CD4-positive, alpha-beta T cell treated with Interleukin-12 subunit alpha and Interleukin-12 subunit beta, for 1 hour (primary cell): ENCODE data around the gene TMOD2.

Source experiments
- DNase-seq: peaks from one replicate; pipeline ENCODE4 v3.0.0-alpha.2; 2020

TMOD2 gene

GRCh38 chr15:51736751-51737521 lies 14.5 kb upstream of the TMOD2 start:
- DNase-seq, result peak; percentile 63

- peak; percentile 69 for DNase-seq
Measured at GRCh38 chr15:51737522-51738305, 13.7 kb upstream of the TMOD2 start, which contains the start of gene LYSMD2. LYSMD2 (minus strand) TSS chr15:51737655; CDS start chr15:51737622, 33 bp downstream.

- DNase-seq, result no peak
Measured at GRCh38 chr15:51738553-51738952, 12.8 kb upstream of the TMOD2 start.

DNA sequence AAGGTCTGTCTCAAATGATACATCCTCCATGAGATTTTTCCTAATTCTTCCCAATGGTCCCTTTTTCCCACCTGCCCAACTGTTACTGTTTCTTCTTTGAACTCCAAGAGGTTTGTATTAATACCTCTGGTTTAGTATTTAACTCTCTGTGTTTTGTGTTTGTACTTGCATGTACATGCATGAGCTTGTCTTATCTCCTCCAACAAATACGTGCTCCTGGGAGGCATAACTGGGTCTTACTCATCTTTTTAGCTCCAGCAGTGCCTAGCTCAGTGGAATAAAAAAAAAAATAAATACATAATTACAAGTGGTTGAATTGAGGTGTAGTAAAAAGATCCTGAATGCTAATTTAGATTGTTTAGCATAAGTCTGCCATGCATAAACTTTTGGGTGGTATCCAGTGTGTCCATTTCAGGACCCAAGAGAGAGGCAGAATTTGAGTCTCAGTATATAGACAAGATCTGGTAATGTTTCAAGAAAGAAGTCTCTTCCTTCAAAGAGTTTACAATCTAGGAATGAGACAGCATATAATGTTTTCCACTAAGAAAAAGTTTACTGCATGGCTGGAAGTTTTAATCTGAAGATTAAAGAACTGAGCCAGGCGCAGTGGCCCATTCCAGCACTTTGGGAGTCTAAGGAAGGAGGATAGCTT lies 12.2 kb upstream of the TMOD2 start:
- no peak for DNase-seq

GRCh38 chr15:51749307-51749706 lies 2.1 kb upstream of the TMOD2 start:
- DNase-seq, result no peak

- DNase-seq, result no peak
Measured at GRCh38 chr15:51750186-51750585, 1.2 kb upstream of the TMOD2 start.

- no peak for DNase-seq
Measured at GRCh38 chr15:51751697-51752683, 593 bp downstream of the TMOD2 start.

- no peak for DNase-seq
Measured at GRCh38 chr15:51752888-51753287, 1.5 kb downstream of the TMOD2 start.

- no peak for DNase-seq
Measured at GRCh38 chr15:51754267-51754666, 2.9 kb downstream of the TMOD2 start.

- no peak for DNase-seq
Measured at GRCh38 chr15:51755790-51756189, 4.4 kb downstream of the TMOD2 start.

GRCh38 chr15:51756482-51756881 lies 5.1 kb downstream of the TMOD2 start:
- no peak for DNase-seq

GRCh38 chr15:51757450-51757849 lies 6.1 kb downstream of the TMOD2 start:
- no peak for DNase-seq

- DNase-seq, result no peak
Measured at GRCh38 chr15:51758645-51759044, 7.2 kb downstream of the TMOD2 start.

GRCh38 chr15:51759557-51760070 lies 8.2 kb downstream of the TMOD2 start:
- no peak for DNase-seq

GRCh38 chr15:51760805-51761204 lies 9.4 kb downstream of the TMOD2 start:
- no peak for DNase-seq

DNA sequence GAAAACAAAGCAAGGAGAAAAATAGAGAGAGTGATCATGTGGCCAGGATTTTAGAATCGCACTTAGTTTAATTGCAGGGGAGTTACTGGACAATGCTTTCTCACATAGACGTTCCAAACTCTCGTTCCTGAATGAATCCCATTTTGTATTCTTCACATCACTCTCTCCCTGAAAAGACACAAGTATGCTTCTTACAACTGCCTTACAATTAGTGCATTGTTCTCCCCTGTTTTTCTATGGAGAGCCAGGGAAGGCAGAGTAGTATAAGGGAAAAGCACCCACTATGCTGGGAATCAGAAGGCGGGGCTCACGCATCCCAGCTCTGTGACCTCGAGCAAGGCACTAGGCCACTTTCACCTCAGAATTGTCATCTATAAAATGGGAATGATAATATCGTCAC lies 14.4 kb downstream of the TMOD2 start:
- no peak for DNase-seq

DNA sequence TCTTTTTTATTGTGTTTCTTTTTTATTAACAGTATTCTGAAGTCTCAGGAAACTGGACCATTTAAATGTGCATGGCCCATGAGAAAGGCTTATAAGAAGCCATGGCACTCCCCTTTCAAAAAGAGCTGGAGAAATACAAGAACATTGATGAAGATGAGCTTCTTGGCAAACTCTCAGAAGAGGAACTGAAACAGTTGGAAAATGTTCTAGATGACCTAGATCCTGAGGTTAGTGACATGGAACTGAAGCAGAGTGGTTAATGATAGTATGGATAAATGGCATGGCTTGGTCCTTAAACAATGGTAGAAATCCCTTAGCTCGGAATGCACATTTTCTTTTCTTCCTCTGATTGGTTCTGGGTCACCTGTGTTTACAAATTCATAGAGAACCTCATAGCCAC lies 14.9 kb downstream of the TMOD2 start:
- no peak for DNase-seq

DNA sequence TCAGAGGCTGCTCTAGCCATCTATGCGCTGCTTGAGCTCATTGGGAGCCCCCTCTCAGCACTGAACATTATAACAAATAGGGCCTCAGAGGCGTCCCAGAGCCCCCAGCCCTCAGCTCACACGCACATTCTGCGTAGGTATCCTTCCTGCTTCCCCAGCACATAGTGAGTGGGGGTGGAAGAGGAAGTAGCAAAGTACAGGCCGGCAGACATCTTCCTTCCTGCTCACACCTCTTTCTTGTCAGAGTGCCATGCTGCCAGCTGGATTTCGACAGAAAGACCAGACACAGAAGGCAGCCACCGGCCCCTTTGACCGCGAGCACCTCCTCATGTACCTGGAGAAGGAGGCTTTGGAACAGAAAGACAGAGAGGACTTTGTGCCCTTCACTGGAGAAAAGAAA lies 16.6 kb downstream of the TMOD2 start:
- DNase-seq, result no peak

- DNase-seq, result no peak
Measured at GRCh38 chr15:51770902-51771301, 19.5 kb downstream of the TMOD2 start.

DNA sequence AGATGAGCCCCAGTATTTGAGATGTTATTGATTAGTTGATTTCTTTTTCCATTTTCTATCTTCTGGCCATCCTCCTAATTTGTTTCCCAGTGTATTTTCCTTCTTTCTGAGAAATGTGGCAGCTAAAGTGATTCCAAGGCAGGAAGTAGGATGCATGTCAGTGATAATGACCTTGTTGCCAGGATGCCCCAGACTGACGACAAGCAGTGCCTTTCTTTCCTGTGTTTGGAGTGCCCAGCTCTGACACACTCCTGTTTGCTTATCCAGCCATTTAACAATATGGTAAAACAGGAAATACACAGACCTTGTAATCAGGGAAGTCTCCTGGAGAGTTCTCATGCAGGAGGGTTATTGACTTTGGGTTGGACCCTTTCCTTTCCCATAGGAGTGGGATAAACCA lies 20.4 kb downstream of the TMOD2 start:
- no peak for DNase-seq

GRCh38 chr15:51774916-51775315 lies 23.5 kb downstream of the TMOD2 start:
- DNase-seq, result no peak
